Measurements from ENCODE around the gene C1QTNF4.

- TF ChIP-seq, protein P1, sequence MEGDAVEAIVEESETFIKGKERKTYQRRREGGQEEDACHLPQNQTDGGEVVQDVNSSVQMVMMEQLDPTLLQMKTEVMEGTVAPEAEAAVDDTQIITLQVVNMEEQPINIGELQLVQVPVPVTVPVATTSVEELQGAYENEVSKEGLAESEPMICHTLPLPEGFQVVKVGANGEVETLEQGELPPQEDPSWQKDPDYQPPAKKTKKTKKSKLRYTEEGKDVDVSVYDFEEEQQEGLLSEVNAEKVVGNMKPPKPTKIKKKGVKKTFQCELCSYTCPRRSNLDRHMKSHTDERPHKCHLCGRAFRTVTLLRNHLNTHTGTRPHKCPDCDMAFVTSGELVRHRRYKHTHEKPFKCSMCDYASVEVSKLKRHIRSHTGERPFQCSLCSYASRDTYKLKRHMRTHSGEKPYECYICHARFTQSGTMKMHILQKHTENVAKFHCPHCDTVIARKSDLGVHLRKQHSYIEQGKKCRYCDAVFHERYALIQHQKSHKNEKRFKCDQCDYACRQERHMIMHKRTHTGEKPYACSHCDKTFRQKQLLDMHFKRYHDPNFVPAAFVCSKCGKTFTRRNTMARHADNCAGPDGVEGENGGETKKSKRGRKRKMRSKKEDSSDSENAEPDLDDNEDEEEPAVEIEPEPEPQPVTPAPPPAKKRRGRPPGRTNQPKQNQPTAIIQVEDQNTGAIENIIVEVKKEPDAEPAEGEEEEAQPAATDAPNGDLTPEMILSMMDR (IDR thresholded peaks at IDR 0.05; ENCODE audit: insufficient read depth, low read length, poor library complexity, severe bottlenecking): no peak
- TF ChIP-seq EZH2phosphoT487 (conservative IDR thresholded peaks at IDR 0.05; ENCODE audit: low read length): no peak
Observed at GRCh38 chr11:47599902-47600301, 5.7 kb upstream of the C1QTNF4 start.

Data from SU-DHL-6 (cell line).